GM12878 (cell line): ENCODE measurements around the gene RPS10. TPM values are rescaled to one million over a fixed set of nuclear protein-coding genes. Genes with fewer than 3 reads are reported as not detected.
A peak's percentile ranks its signal among the peaks of the same experiment; 100 is the strongest.

Source experiments
- ATF7 ChIP-seq: fragments of 450-650 bp; IDR thresholded peaks from 2 replicates; pipeline ENCODE4 v1.6.1; 2016; ENCODE audit warnings: low read depth, mild to moderate bottlenecking
- BHLHE40 ChIP-seq, 2 experiments: fragments of 450-650 bp in 1 of 2; IDR thresholded peaks; 2 replicates each; pipeline ENCODE4 v1.6.1; 2011 to 2017; ENCODE audit warnings: low read depth in 2 of 2, borderline replicate concordance in 1 of 2, improper control_type of control experiment in 1 of 2, low read length in 1 of 2, mild to moderate bottlenecking in 1 of 2
- CBFB ChIP-seq: IDR thresholded peaks from 2 replicates; pipeline ENCODE4 v1.6.1; 2016; ENCODE audit warnings: antibody characterized with exemption, low read depth
- CEBPB ChIP-seq, 2 experiments: fragments of 150-350 bp in 1 of 2; IDR thresholded peaks; 2 replicates each; pipeline ENCODE4 v1.6.1; 2012 to 2014; ENCODE audit warnings: low read depth in 2 of 2, low read length in 2 of 2, borderline replicate concordance in 1 of 2, inconsistent platforms in 1 of 2
- CHD2 ChIP-seq: IDR thresholded peaks from 2 replicates; pipeline ENCODE4 v1.6.1; 2011; ENCODE audit warnings: low read depth, low read length, improper control_type of control experiment, borderline replicate concordance
- EGR1 ChIP-seq, 2 experiments: IDR thresholded peaks; 1 replicate in 1 of 2; 2 replicates in 1 of 2; pipeline ENCODE4 v1.6.1; 2011 to 2012; ENCODE audit warnings: low read depth in 2 of 2, low read length in 2 of 2, borderline replicate concordance in 1 of 2, mild to moderate bottlenecking in 1 of 2, moderate library complexity in 1 of 2
- EP300 ChIP-seq, 2 experiments: fragments of 150-350 bp in 1 of 2; IDR thresholded peaks; 2 replicates each; pipeline ENCODE4 v1.6.1; 2011 to 2012; ENCODE audit warnings: low read depth in 2 of 2, low read length in 2 of 2, borderline replicate concordance in 1 of 2, improper control_type of control experiment in 1 of 2, inconsistent platforms in 1 of 2; ENCODE audit not compliant: control insufficient read depth in 1 of 2
- GATAD2B ChIP-seq: fragments of 450-650 bp; conservative IDR thresholded peaks from 2 replicates; pipeline ENCODE4 v1.6.1; 2017; ENCODE audit warnings: low read depth, mild to moderate bottlenecking, moderate library complexity
- IRF4 ChIP-seq: IDR thresholded peaks from 2 replicates; pipeline ENCODE4 v1.6.1; 2011; ENCODE audit warnings: low read depth, low read length
- MLLT1 ChIP-seq: fragments of 450-650 bp; IDR thresholded peaks from 2 replicates; pipeline ENCODE4 v1.6.1; 2016; ENCODE audit warnings: mild to moderate bottlenecking
- NBN ChIP-seq: fragments of 450-650 bp; IDR thresholded peaks from 2 replicates; pipeline ENCODE4 v1.6.1; 2016
- POU2F2 ChIP-seq: IDR thresholded peaks from 3 replicates; pipeline ENCODE4 v1.6.1; 2011; ENCODE audit warnings: low read depth, mild to moderate bottlenecking, low read length, borderline replicate concordance
- SMAD1 ChIP-seq: fragments of 450-650 bp; IDR thresholded peaks from 2 replicates; pipeline ENCODE4 v1.6.1; 2018; ENCODE audit warnings: mild to moderate bottlenecking, low read depth; ENCODE audit not compliant: partially characterized antibody
- SMARCA5 ChIP-seq: fragments of 450-650 bp; IDR thresholded peaks from 2 replicates; pipeline ENCODE4 v1.6.1; 2017; ENCODE audit warnings: mild to moderate bottlenecking
- SP1 ChIP-seq: IDR thresholded peaks from one replicate; pipeline ENCODE4 v1.6.1; 2011; ENCODE audit warnings: low read depth, low read length
- SPI1 ChIP-seq: IDR thresholded peaks from 2 replicates; pipeline ENCODE4 v1.6.1; 2011; ENCODE audit warnings: low read depth, mild to moderate bottlenecking, low read length, moderate library complexity, borderline replicate concordance; ENCODE audit not compliant: insufficient read depth
- SRF ChIP-seq, 2 experiments: IDR thresholded peaks; 2 replicates each; pipeline ENCODE4 v1.6.1; 2011; ENCODE audit warnings: low read depth in 2 of 2, low read length in 2 of 2, mild to moderate bottlenecking in 1 of 2, moderate library complexity in 1 of 2
- TAF1 ChIP-seq: IDR thresholded peaks from 2 replicates; pipeline ENCODE4 v1.6.1; 2011; ENCODE audit warnings: mild to moderate bottlenecking, low read depth, low read length, borderline replicate concordance
- WRNIP1 ChIP-seq: IDR thresholded peaks from 2 replicates; pipeline ENCODE4 v1.6.1; 2011; ENCODE audit warnings: low read depth, low read length, improper control_type of control experiment, borderline replicate concordance
- YY1 ChIP-seq: IDR thresholded peaks from 2 replicates; pipeline ENCODE4 v1.6.1; 2011; ENCODE audit warnings: low read depth, mild to moderate bottlenecking, low read length
- ZNF24 ChIP-seq: fragments of 450-650 bp; IDR thresholded peaks from 2 replicates; pipeline ENCODE4 v1.6.1; 2017; ENCODE audit warnings: antibody characterized with exemption, mild to moderate bottlenecking
- ZSCAN29 ChIP-seq: fragments of 450-650 bp; IDR thresholded peaks from 2 replicates; pipeline ENCODE4 v1.6.1; 2017; ENCODE audit warnings: mild to moderate bottlenecking, moderate library complexity
- polyA plus RNA-seq, 11 experiments: library from polyadenylated mRNA; depleted of rRNA in 4 of 11; unstranded in 6 of 11; stranded (reverse) in 5 of 11; fragments of >200 nt; fragmentation: Nextera tagmentation in 4 of 11; fragmentation: Illumina TruSeq in 1 of 11; extraction: Ambion mirVana in 4 of 11; extraction: Trizol in 1 of 11; gene quantifications; 1 replicate in 1 of 11; 2 replicates in 10 of 11; pipeline versions ENCODE4 v1.2.1 to v1.2.3, GENCODE V29; 2011 to 2016; ENCODE audit warnings: inconsistent platforms in 2 of 11, missing spikeins in 2 of 11, low read depth in 1 of 11
- total RNA-seq, 4 experiments: library from RNA; depleted of rRNA in 3 of 4; stranded (reverse); fragments of >200 nt in 3 of 4; fragmentation: Illumina TruSeq in 1 of 4; extraction: Trizol in 1 of 4; gene quantifications; 2 replicates each; pipeline versions ENCODE4 v1.2.1 to v1.2.3, GENCODE V29; 2013 to 2021

Gene RPS10
- total and polyA plus RNA-seq, 10 of the 15 experiments (the other 5 are each of a cell fraction or from before 2014, with no cell fraction given), result 1,546 to 3,970 (median 2,813) TPM

- TF ChIP-seq TAF1, result no peak
- TF ChIP-seq SMAD1, result no peak
- no peak for TF ChIP-seq EGR1 (IDR thresholded peaks at IDR 0.05; ENCODE audit: borderline replicate concordance in 1 of 2, low read depth in 2 of 2, low read length in 2 of 2)
- TF ChIP-seq MLLT1, result 0 out of 2 replicates have a peak, but pooled peaks have one; percentile 38
- no peak for TF ChIP-seq SRF (IDR thresholded peaks at IDR 0.05; ENCODE audit: low read depth in 2 of 2, low read length in 2 of 2)
- TF ChIP-seq YY1, result 0 out of 2 replicates have a peak, but pooled peaks have one; percentile 34
- TF ChIP-seq ZNF24, result peak; percentile 82
- no peak for TF ChIP-seq SMARCA5
- TF ChIP-seq CBFB, result no peak
- peak; percentile 93 for TF ChIP-seq SPI1
- no peak for TF ChIP-seq POU2F2
- TF ChIP-seq GATAD2B, result peak; percentile 75
- TF ChIP-seq CEBPB (IDR thresholded peaks at IDR 0.05; ENCODE audit: borderline replicate concordance in 1 of 2, low read depth in 2 of 2, low read length in 2 of 2), result no peak
- no peak; the same call in 1 of the 2 replicates for TF ChIP-seq ATF7
- TF ChIP-seq ZSCAN29, result no peak
- peak; percentile 93 for TF ChIP-seq IRF4
- peak; percentile 76 to 81; a peak in 3 of 4 replicates for TF ChIP-seq BHLHE40 (IDR thresholded peaks at IDR 0.05; ENCODE audit: borderline replicate concordance in 1 of 2, low read depth in 2 of 2, low read length in 1 of 2)
- TF ChIP-seq WRNIP1, result no peak
- TF ChIP-seq EP300 (IDR thresholded peaks at IDR 0.05; ENCODE audit: borderline replicate concordance in 1 of 2, control insufficient read depth in 1 of 2, low read depth in 2 of 2, low read length in 2 of 2), result peak in 1 of 2 experiments; percentile 78; a peak in 2 of 4 replicates
- peak; percentile 87 for TF ChIP-seq NBN
- TF ChIP-seq SP1, result no peak
- 0 out of 2 replicates have a peak, but pooled peaks have one; percentile 42 for TF ChIP-seq CHD2
- TF ChIP-seq, all 136 proteins: peak for 23
Measured at GRCh38 chr6:34468378-34468892, 42.6 kb upstream of the RPS10 start (continued).
